ENCODE data around the gene ARNT2. TPM values are rescaled to one million over a fixed set of nuclear protein-coding genes. Genes with fewer than 3 reads are reported as not detected.

Gene ARNT2
- total and polyA plus RNA-seq, 10 of the 15 experiments (the other 5 are each of a cell fraction or from before 2014, with no cell fraction given) = 0.07 to 0.49 (median 0.09) TPM; not detected in 6

DNA sequence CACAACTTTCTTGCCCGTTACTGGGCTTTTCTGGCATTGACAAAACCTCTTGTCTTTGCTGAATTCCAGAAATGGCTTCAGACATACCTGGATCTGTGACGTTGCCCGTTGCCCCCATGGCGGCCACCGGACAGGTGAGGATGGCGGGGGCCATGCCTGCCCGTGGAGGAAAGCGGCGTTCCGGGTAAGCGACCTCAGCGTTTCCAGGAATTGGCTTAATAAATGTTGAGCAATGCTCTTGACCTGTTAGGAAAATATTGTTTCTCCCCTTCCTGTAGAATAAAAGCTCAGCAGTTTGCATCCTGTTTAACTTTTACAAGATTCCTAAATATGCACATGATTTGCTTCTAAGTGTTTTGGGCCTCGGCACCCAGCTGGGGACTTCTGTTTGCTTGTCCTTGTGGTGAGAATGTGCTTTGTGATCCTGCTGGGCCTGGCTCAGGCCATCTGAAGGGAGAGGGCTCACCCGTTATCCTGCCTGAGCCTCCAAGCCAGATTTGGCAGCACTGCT lies 46.7 kb downstream of the ARNT2 start (continued):
- TF ChIP-seq, protein P1, sequence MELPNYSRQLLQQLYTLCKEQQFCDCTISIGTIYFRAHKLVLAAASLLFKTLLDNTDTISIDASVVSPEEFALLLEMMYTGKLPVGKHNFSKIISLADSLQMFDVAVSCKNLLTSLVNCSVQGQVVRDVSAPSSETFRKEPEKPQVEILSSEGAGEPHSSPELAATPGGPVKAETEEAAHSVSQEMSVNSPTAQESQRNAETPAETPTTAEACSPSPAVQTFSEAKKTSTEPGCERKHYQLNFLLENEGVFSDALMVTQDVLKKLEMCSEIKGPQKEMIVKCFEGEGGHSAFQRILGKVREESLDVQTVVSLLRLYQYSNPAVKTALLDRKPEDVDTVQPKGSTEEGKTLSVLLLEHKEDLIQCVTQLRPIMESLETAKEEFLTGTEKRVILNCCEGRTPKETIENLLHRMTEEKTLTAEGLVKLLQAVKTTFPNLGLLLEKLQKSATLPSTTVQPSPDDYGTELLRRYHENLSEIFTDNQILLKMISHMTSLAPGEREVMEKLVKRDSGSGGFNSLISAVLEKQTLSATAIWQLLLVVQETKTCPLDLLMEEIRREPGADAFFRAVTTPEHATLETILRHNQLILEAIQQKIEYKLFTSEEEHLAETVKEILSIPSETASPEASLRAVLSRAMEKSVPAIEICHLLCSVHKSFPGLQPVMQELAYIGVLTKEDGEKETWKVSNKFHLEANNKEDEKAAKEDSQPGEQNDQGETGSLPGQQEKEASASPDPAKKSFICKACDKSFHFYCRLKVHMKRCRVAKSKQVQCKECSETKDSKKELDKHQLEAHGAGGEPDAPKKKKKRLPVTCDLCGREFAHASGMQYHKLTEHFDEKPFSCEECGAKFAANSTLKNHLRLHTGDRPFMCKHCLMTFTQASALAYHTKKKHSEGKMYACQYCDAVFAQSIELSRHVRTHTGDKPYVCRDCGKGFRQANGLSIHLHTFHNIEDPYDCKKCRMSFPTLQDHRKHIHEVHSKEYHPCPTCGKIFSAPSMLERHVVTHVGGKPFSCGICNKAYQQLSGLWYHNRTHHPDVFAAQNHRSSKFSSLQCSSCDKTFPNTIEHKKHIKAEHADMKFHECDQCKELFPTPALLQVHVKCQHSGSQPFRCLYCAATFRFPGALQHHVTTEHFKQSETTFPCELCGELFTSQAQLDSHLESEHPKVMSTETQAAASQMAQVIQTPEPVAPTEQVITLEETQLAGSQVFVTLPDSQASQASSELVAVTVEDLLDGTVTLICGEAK (IDR thresholded peaks at IDR 0.05; ENCODE audit: borderline replicate concordance) = no peak
- no peak for TF ChIP-seq ZSCAN29 (IDR thresholded peaks at IDR 0.05)

GRCh38 chr15:80452166-80452565 lies 48.0 kb downstream of the ARNT2 start:
- Histone ChIP-seq H3K4me2 (ENCODE audit: control insufficient read depth, insufficient read depth) (no peak overlapping the region), H4K20me1 (ENCODE audit: control insufficient read depth, insufficient read depth) (no peaks in the 10 kb centered on the region), H3K9me3 (replicated peaks; ENCODE audit: control insufficient read depth, insufficient read depth, low read length) (no peaks in the 10 kb centered on the region), H3K79me2 (ENCODE audit: control insufficient read depth, insufficient read depth, low read length) (no peaks in the 10 kb centered on the region), H3K36me3 (ENCODE audit: control insufficient read depth in 2 of 2, insufficient read depth in 2 of 2, low read length in 1 of 2) (no peaks in the 10 kb centered on the region), H3K27ac (ENCODE audit: control insufficient read depth, insufficient read depth) (no peak overlapping the region), H3K4me1 (ENCODE audit: control insufficient read depth, insufficient read depth, low read length) (no peaks in the 10 kb centered on the region), H3K4me3 (no peak overlapping the region), H2AFZ (ENCODE audit: control insufficient read depth, low read depth, low read length) (no peak overlapping the region), H3K9ac (ENCODE audit: control insufficient read depth, insufficient read depth, low read length) (no peak overlapping the region), H3K27me3 (replicated peaks in 1 of 2; ENCODE audit: control insufficient read depth in 2 of 2, insufficient read depth in 2 of 2, low read length in 1 of 2) (no peaks in the 10 kb centered on the region; a peak in 3 of 4 replicates)
- ChIA-PET CTCF (interaction anchor here (1.6 kb wide), 2 partner anchors 324 to 814 kb away, joined by 3 to 8 read pairs; no protein-coding TSS in a partner anchor), POLR2A (no interaction called here), RAD21 (ENCODE audit: unreplicated experiment) (no interaction called here), SMC1A (ENCODE audit: uncharacterized antibody, unreplicated experiment) (no interaction called here)
- no TSS peak for BruUV-seq (replicated peaks)
- 14% methylated on average over 4 of the region's 4 CpGs for WGBS (ENCODE audit: insufficient coverage, insufficient replicate concordance, low lambda C conversion rate, missing lambda C conversion rate)
- intact Hi-C loops (cut with micrococcal nuclease; ENCODE audit: unreplicated experiment) (no loop called here), in situ Hi-C loops (cut with MboI) (loop anchor here (10.0 kb wide), 2 partner anchors 653 to 813 kb away; no protein-coding TSS in a partner anchor)
- FAIRE-seq = no peak
- no peak for ATAC-seq
- DNase-seq (ENCODE audit: low read depth, low spot score) = no peak
- no peak for TF ChIP-seq E4F1 (IDR thresholded peaks at IDR 0.05; ENCODE audit: borderline replicate concordance, partially characterized antibody)
- no peak for TF ChIP-seq MYB (IDR thresholded peaks at IDR 0.05; ENCODE audit: borderline replicate concordance, low read depth, low read length)
- no peak for TF ChIP-seq NRF1 (conservative IDR thresholded peaks at IDR 0.05; ENCODE audit: low read depth, low read length)
- TF ChIP-seq EED (IDR thresholded peaks at IDR 0.05; ENCODE audit: low read depth) = no peak
- TF ChIP-seq TCF3 (IDR thresholded peaks at IDR 0.05; ENCODE audit: borderline replicate concordance, insufficient read depth, low read depth, low read length) = no peak
- no peak for TF ChIP-seq PAX8 (IDR thresholded peaks at IDR 0.05)
- TF ChIP-seq, protein P2, sequence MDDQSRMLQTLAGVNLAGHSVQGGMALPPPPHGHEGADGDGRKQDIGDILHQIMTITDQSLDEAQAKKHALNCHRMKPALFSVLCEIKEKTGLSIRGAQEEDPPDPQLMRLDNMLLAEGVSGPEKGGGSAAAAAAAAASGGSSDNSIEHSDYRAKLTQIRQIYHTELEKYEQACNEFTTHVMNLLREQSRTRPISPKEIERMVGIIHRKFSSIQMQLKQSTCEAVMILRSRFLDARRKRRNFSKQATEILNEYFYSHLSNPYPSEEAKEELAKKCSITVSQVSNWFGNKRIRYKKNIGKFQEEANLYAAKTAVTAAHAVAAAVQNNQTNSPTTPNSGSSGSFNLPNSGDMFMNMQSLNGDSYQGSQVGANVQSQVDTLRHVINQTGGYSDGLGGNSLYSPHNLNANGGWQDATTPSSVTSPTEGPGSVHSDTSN (IDR thresholded peaks at IDR 0.05; ENCODE audit: insufficient replicate concordance, low read depth, low read length) = no peak
- TF ChIP-seq TCF7 (IDR thresholded peaks at IDR 0.05; ENCODE audit: borderline replicate concordance) = no peak
- no peak for TF ChIP-seq FOXM1 (IDR thresholded peaks at IDR 0.05; ENCODE audit: low read depth, low read length)
- no peak for TF ChIP-seq SREBF1 (IDR thresholded peaks at IDR 0.05; ENCODE audit: low read length)
- no peak for TF ChIP-seq SUZ12 (IDR thresholded peaks at IDR 0.05; ENCODE audit: unreplicated experiment)

Data from GM12878 (cell line).